ENCODE results near the gene AP1S3.

The AP1S3 gene

DNA sequence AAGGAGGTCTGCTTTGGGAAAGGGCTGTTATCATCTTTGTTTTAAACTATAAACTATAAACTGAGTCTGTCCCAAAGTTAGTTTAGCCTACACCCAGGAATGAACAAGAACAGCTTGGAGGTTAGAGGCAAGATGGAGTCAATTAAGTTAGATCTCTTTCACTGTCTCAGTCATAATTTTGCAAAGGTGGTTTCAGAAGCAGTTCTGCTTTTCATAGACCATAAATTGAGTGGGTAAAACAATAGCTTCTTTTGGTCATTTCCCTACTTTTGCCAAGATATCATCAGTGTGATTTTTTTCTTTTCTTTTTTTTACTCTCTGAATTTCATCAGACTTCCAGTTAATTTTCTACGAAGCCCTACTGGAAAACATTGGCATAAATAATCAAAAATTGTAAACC, 117.0 kb downstream of the AP1S3 start:
- no peak for TF ChIP-seq CTCF (IDR thresholded peaks at IDR 0.05; ENCODE audit: low read length)
- no peak for TF ChIP-seq EZH2 (IDR thresholded peaks at IDR 0.05; ENCODE audit: borderline replicate concordance, low read length)
- H3K4me3 ChIP-seq (ENCODE audit: low read depth, low read length, poor library complexity, severe bottlenecking) = no peak overlapping the region
- no peak overlapping the region for H3K4me2 ChIP-seq (ENCODE audit: low read length)
- no peak overlapping the region for H2AFZ ChIP-seq (ENCODE audit: low read length)
- H3K79me2 ChIP-seq (ENCODE audit: insufficient read depth, low read length) = no peaks in the 10 kb centered on the region
- H3K27ac ChIP-seq (ENCODE audit: low read depth, low read length, poor library complexity, severe bottlenecking) = no peak overlapping the region
- H3F3A ChIP-seq (ENCODE audit: insufficient read depth, low read length) = no peaks in the 10 kb centered on the region
- no peaks in the 10 kb centered on the region for H3K9me2 ChIP-seq (ENCODE audit: low read depth, low read length)
- no peaks in the 10 kb centered on the region for H3K36me3 ChIP-seq (ENCODE audit: insufficient read depth, low read length)
- no peaks in the 10 kb centered on the region for H3K9me3 ChIP-seq (ENCODE audit: low read length)
- no peak overlapping the region for H3K9ac ChIP-seq (ENCODE audit: low read length)
- no peaks in the 10 kb centered on the region for H3K27me3 ChIP-seq (ENCODE audit: insufficient read depth, low read length)
- H4K20me1 ChIP-seq (ENCODE audit: insufficient read depth, low read length) = no peaks in the 10 kb centered on the region
- no peaks in the 10 kb centered on the region for H3K4me1 ChIP-seq (ENCODE audit: insufficient read depth, low read length, severe bottlenecking)

- no peak for TF ChIP-seq CTCF (IDR thresholded peaks at IDR 0.05; ENCODE audit: low read length)
- no peak for TF ChIP-seq EZH2 (IDR thresholded peaks at IDR 0.05; ENCODE audit: borderline replicate concordance, low read length)
- no peaks in the 10 kb centered on the region for H3K9me3 ChIP-seq (ENCODE audit: low read length)
- H3K9me2 ChIP-seq (ENCODE audit: low read depth, low read length) = no peaks in the 10 kb centered on the region
Observed at GRCh38 chr2:223712642-223713041, 124.7 kb downstream of the AP1S3 start.

GRCh38 chr2:223711596-223712326, 125.6 kb downstream of the AP1S3 start:
- Histone ChIP-seq H3K27me3 (ENCODE audit: insufficient read depth, low read length) (no peaks in the 10 kb centered on the region), H3K36me3 (ENCODE audit: insufficient read depth, low read length) (no peaks in the 10 kb centered on the region), H4K20me1 (ENCODE audit: insufficient read depth, low read length) (no peaks in the 10 kb centered on the region), H3K4me1 (ENCODE audit: insufficient read depth, low read length, severe bottlenecking) (no peaks in the 10 kb centered on the region), H3K4me3 (ENCODE audit: low read depth, low read length, poor library complexity, severe bottlenecking) (no peak overlapping the region), H3K9me2 (ENCODE audit: low read depth, low read length) (no peaks in the 10 kb centered on the region), H3K79me2 (ENCODE audit: insufficient read depth, low read length) (no peaks in the 10 kb centered on the region), H3F3A (ENCODE audit: insufficient read depth, low read length) (no peaks in the 10 kb centered on the region), H3K4me2 (ENCODE audit: low read length) (no peak overlapping the region), H3K9ac (ENCODE audit: low read length) (no peak overlapping the region), H3K9me3 (ENCODE audit: low read length) (no peaks in the 10 kb centered on the region), H3K27ac (ENCODE audit: low read depth, low read length, poor library complexity, severe bottlenecking) (no peak overlapping the region), H2AFZ (ENCODE audit: low read length) (no peak overlapping the region)
- TF ChIP-seq CTCF (IDR thresholded peaks at IDR 0.05; ENCODE audit: low read length) (no peak), EZH2 (IDR thresholded peaks at IDR 0.05; ENCODE audit: borderline replicate concordance, low read length) (no peak)

More at GRCh38 chr2:223712642-223713041, 124.7 kb downstream of the AP1S3 start:
- no peak overlapping the region for H2AFZ ChIP-seq (ENCODE audit: low read length)
- H3K4me2 ChIP-seq (ENCODE audit: low read length) = no peak overlapping the region
- no peaks in the 10 kb centered on the region for H3K36me3 ChIP-seq (ENCODE audit: insufficient read depth, low read length)
- H3K9ac ChIP-seq (ENCODE audit: low read length) = no peak overlapping the region
- H3K4me3 ChIP-seq (ENCODE audit: low read depth, low read length, poor library complexity, severe bottlenecking) = no peak overlapping the region
- no peaks in the 10 kb centered on the region for H3F3A ChIP-seq (ENCODE audit: insufficient read depth, low read length)
- no peaks in the 10 kb centered on the region for H3K27me3 ChIP-seq (ENCODE audit: insufficient read depth, low read length)
- no peak overlapping the region for H3K27ac ChIP-seq (ENCODE audit: low read depth, low read length, poor library complexity, severe bottlenecking)
- no peaks in the 10 kb centered on the region for H3K79me2 ChIP-seq (ENCODE audit: insufficient read depth, low read length)
- H3K4me1 ChIP-seq (ENCODE audit: insufficient read depth, low read length, severe bottlenecking) = no peaks in the 10 kb centered on the region
- no peaks in the 10 kb centered on the region for H4K20me1 ChIP-seq (ENCODE audit: insufficient read depth, low read length)
